Right lobe of liver (tissue), 6 donors: ENCODE results near the gene OR6K3. TPM values are rescaled to one million over a fixed set of nuclear protein-coding genes. Genes with fewer than 3 reads are reported as not detected.
"Not testable (repeated sequence)": the region's sequence is repeated elsewhere in the genome, so short reads cannot be mapped to it uniquely, and the experiment has no call there.

Experiments
- ATAC-seq, 4 donors: fragments of 200-7000 bp; cut with Tn5 transposase; one replicate each; pipeline ENCODE4 v1.9.1; 2020; ENCODE audit warnings: mild to moderate bottlenecking in 4 of 4, moderate library complexity in 4 of 4
- DNase-seq, 3 donors: peaks; one replicate each; pipeline ENCODE4 v3.0.0-alpha.2; 2020
- H3K27ac ChIP-seq, 3 donors: fragments of 200-600 bp; one replicate each; pipeline ENCODE4 v1.8.0; 2022
- H3K27me3 ChIP-seq, 2 donors: fragments of 200-600 bp; one replicate each; pipeline ENCODE4 v1.8.0; 2022
- H3K36me3 ChIP-seq, 4 donors: fragments of 200-600 bp; sonication (generic) in 1 of 4; one replicate each; pipeline versions ENCODE4 v1.5.1 to v1.8.0; 2017 to 2022; ENCODE audit warnings: control low read depth in 1 of 4
- H3K4me1 ChIP-seq, 4 donors: fragments of 200-600 bp; sonication (generic) in 1 of 4; one replicate each; pipeline versions ENCODE4 v1.5.1 to v1.8.0; 2017 to 2022; ENCODE audit warnings: control low read depth in 1 of 4
- H3K4me3 ChIP-seq, 3 donors: fragments of 200-600 bp; one replicate each; pipeline ENCODE4 v1.8.0; 2022
- H3K9me3 ChIP-seq, 4 donors: fragments of 200-600 bp; sonication (generic) in 1 of 4; one replicate each; pipeline versions ENCODE4 v1.5.1 to v1.8.0; 2017 to 2022; ENCODE audit warnings: control low read depth in 1 of 4
- CTCF ChIP-seq, 4 donors: fragments of 200-600 bp in 3 of 4; fragments of 450-650 bp in 1 of 4; IDR thresholded peaks; one replicate each; pipeline versions ENCODE4 v1.5.1 to v1.8.0; 2016 to 2022; ENCODE audit warnings: antibody characterized with exemption in 4 of 4, mild to moderate bottlenecking in 2 of 4
- POLR2A ChIP-seq: fragments of 450-650 bp; IDR thresholded peaks from one replicate; pipeline ENCODE4 v1.6.1; 2017; ENCODE audit warnings: antibody characterized with exemption, mild to moderate bottlenecking
- WGBS: methylation state at CpG from one replicate; pipeline ENCODE4 v1.1.6; 2018; ENCODE audit warnings: low coverage, low lambda C conversion rate; ENCODE audit not compliant: insufficient coverage; ENCODE audit errors: missing lambda C conversion rate; 5-methylcytosine and 5-hydroxymethylcytosine counted together
- intact Hi-C, 2 donors: fragments of 100-400 bp; cut with DNase I; formaldehyde crosslinking; loops; one replicate each; pipeline versions ENCODE4 v1.11.2 to v1.14.1; 2022
- total RNA-seq, 6 experiments: library from RNA; depleted of rRNA in 2 of 6; stranded (reverse); fragments of >200 nt in 2 of 6; fragmentation: NEBNext Ultra II Directional in 3 of 6; extraction: Animal tissue kit (Norgen Biotek cat#: 25700) in 3 of 6; gene quantifications; one replicate each; pipeline versions ENCODE4 v1.1.0 to v1.2.4, GENCODE V29; 2016 to 2023
- donor health status: DM: no; HTN: yes; CAD: no.
- donor health status: DM: no; HTN: no; CAD: no.
- donor health status: DM: no; HTN: no; CAD: no.
- donor health status: DM: no; HTN: yes; CAD: no.
- donor health status: DM: no; HTN: yes; CAD: no.

Gene OR6K3
- total RNA-seq, 6 experiments from 2014 or later = not detected

GRCh38 chr1:158689875-158690274, 30.6 kb downstream of the OR6K3 start:
- Histone ChIP-seq H3K4me3 (no peak overlapping the region), H3K36me3 (no peaks in the 10 kb centered on the region), H3K4me1 (no peaks in the 10 kb centered on the region), H3K9me3 (no peaks in the 10 kb centered on the region), H3K27me3 (no peaks in the 10 kb centered on the region), H3K27ac (no peak overlapping the region)
- intact Hi-C loops = no loop called here
- no peak for DNase-seq
- TF ChIP-seq CTCF (IDR thresholded peaks at IDR 0.05) (no peak), POLR2A (no peak)
- ATAC-seq = no peak

- ATAC-seq (no peak), DNase-seq (no peak)
- no peaks in the 10 kb centered on the region for H3K9me3 ChIP-seq
- no peaks in the 10 kb centered on the region for H3K4me1 ChIP-seq
- no peak for TF ChIP-seq CTCF (IDR thresholded peaks at IDR 0.05)
- no peak for TF ChIP-seq POLR2A
- WGBS = 33% methylated on average over 1 of the region's 1 CpG
- H3K27me3 ChIP-seq = no peaks in the 10 kb centered on the region
- H3K4me3 ChIP-seq = no peak overlapping the region
- H3K27ac ChIP-seq = no peak overlapping the region
- intact Hi-C loops = no loop called here
- no peaks in the 10 kb centered on the region for H3K36me3 ChIP-seq
Observed at GRCh38 chr1:158689110-158689509, 31.4 kb downstream of the OR6K3 start.

GRCh38 chr1:158688343-158688742, 32.2 kb downstream of the OR6K3 start:
- 29% methylated on average over 1 of the region's 1 CpG for WGBS
- DNase-seq, H3K27ac ChIP-seq, H3K4me1 ChIP-seq, H3K9me3 ChIP-seq, H3K36me3 ChIP-seq, intact Hi-C loops, H3K27me3 ChIP-seq, ATAC-seq, H3K4me3 ChIP-seq: not testable (repeated sequence)

GRCh38 chr1:158687037-158687436, 33.5 kb downstream of the OR6K3 start:
- H3K9me3 ChIP-seq = no peaks in the 10 kb centered on the region
- DNase-seq = no peak
- no peaks in the 10 kb centered on the region for H3K4me1 ChIP-seq
- intact Hi-C loops = no loop called here
- H3K27ac ChIP-seq = no peak overlapping the region
- no peaks in the 10 kb centered on the region for H3K36me3 ChIP-seq
- H3K27me3 ChIP-seq = no peaks in the 10 kb centered on the region
- no peak for ATAC-seq
- no peak overlapping the region for H3K4me3 ChIP-seq
- no peak for TF ChIP-seq POLR2A
- TF ChIP-seq CTCF (IDR thresholded peaks at IDR 0.05) = no peak

- DNase-seq (no peak), ATAC-seq (no peak)
- Histone ChIP-seq H3K4me1 (no peaks in the 10 kb centered on the region), H3K27ac (no peak within 1 kb of the TSS), H3K9me3 (no peaks in the 10 kb centered on the region), H3K27me3 (no peaks in the 10 kb centered on the region), H3K36me3 (no peaks in the 10 kb centered on the region), H3K4me3 (no peak within 1 kb of the TSS)
- intact Hi-C loops = no loop called here
- TF ChIP-seq CTCF (IDR thresholded peaks at IDR 0.05) (no peak), POLR2A (no peak)
- WGBS = 33% methylated on average over 7 of the region's 7 CpGs
Observed at GRCh38 chr1:158686111-158687009, 34.2 kb downstream of the OR6K3 start, which contains the start of gene SPTA1. SPTA1 (minus strand) TSS chr1:158686715; CDS start chr1:158686517, 198 bp downstream.
